ENCODE data around the gene SKAP2.

GRCh38 chr7:26723129-26723528 is 141.3 kb downstream of the SKAP2 start:
- no peak for TF ChIP-seq REST (IDR thresholded peaks at IDR 0.05)
- TF ChIP-seq, protein P1, sequence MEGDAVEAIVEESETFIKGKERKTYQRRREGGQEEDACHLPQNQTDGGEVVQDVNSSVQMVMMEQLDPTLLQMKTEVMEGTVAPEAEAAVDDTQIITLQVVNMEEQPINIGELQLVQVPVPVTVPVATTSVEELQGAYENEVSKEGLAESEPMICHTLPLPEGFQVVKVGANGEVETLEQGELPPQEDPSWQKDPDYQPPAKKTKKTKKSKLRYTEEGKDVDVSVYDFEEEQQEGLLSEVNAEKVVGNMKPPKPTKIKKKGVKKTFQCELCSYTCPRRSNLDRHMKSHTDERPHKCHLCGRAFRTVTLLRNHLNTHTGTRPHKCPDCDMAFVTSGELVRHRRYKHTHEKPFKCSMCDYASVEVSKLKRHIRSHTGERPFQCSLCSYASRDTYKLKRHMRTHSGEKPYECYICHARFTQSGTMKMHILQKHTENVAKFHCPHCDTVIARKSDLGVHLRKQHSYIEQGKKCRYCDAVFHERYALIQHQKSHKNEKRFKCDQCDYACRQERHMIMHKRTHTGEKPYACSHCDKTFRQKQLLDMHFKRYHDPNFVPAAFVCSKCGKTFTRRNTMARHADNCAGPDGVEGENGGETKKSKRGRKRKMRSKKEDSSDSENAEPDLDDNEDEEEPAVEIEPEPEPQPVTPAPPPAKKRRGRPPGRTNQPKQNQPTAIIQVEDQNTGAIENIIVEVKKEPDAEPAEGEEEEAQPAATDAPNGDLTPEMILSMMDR (IDR thresholded peaks at IDR 0.05), result no peak
- TF ChIP-seq, protein P2, sequence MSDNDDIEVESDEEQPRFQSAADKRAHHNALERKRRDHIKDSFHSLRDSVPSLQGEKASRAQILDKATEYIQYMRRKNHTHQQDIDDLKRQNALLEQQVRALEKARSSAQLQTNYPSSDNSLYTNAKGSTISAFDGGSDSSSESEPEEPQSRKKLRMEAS (IDR thresholded peaks at IDR 0.05), result no peak
- TF ChIP-seq EHF (CRISPR knock-in tag; IDR thresholded peaks at IDR 0.05), result no peak
- no peak for TF ChIP-seq CEBPB (IDR thresholded peaks at IDR 0.05)

Data from A549 (cell line).